Memory B cell (primary cell): ENCODE data around the gene XK.

Source experiments
- ATAC-seq: fragments of 150-1000 bp; cut with Tn5 transposase; 2 replicates; pipeline ENCODE4 v1.10.0; 2021; ENCODE audit warnings: low read depth, mild to moderate bottlenecking, moderate library complexity
- DNase-seq, 2 donors: peaks; one replicate each; pipeline ENCODE4 v3.0.0; 2022; ENCODE audit warnings: low spot score in 2 of 2
- H3K27ac Mint-ChIP-seq: one replicate; pipeline ENCODE4 v1.8.0; 2022; ENCODE audit warnings: mild to moderate bottlenecking, moderate library complexity, mixed read lengths
- H3K27me3 Mint-ChIP-seq: one replicate; pipeline ENCODE4 v1.8.0; 2022; ENCODE audit warnings: mixed read lengths
- H3K36me3 Mint-ChIP-seq: one replicate; pipeline ENCODE4 v1.8.0; 2022; ENCODE audit warnings: mild to moderate bottlenecking, mixed read lengths
- H3K4me1 Mint-ChIP-seq: one replicate; pipeline ENCODE4 v1.8.0; 2022; ENCODE audit warnings: mixed read lengths
- H3K4me3 Mint-ChIP-seq: one replicate; pipeline ENCODE4 v1.8.0; 2022; ENCODE audit warnings: mild to moderate bottlenecking, moderate library complexity, mixed read lengths
- H3K9me3 Mint-ChIP-seq: one replicate; pipeline ENCODE4 v1.8.0; 2022; ENCODE audit warnings: mixed read lengths

The XK gene

GRCh38 chrX:37697169-37697760 lies 11.7 kb downstream of the XK start:
- no peak overlapping the region for H3K4me3 Mint-ChIP-seq
- no peaks in the 10 kb centered on the region for H3K36me3 Mint-ChIP-seq
- no peak for ATAC-seq

GRCh38 chrX:37701588-37701987 lies 16.0 kb downstream of the XK start:
- ATAC-seq (no peak), DNase-seq (no peak)
- H3K9me3 Mint-ChIP-seq = no peaks in the 10 kb centered on the region
- H3K4me1 Mint-ChIP-seq = no peaks in the 10 kb centered on the region
- no peaks in the 10 kb centered on the region for H3K36me3 Mint-ChIP-seq
- H3K27ac Mint-ChIP-seq = no peak overlapping the region
- no peaks in the 10 kb centered on the region for H3K27me3 Mint-ChIP-seq
- H3K4me3 Mint-ChIP-seq = no peak overlapping the region

More at GRCh38 chrX:37697169-37697760, 11.7 kb downstream of the XK start:
- DNase-seq = no peak
- no peak overlapping the region for H3K27ac Mint-ChIP-seq
- no peaks in the 10 kb centered on the region for H3K4me1 Mint-ChIP-seq
- H3K9me3 Mint-ChIP-seq = no peaks in the 10 kb centered on the region
- H3K27me3 Mint-ChIP-seq = peaks cover 2% of the 10 kb centered on the region

- peaks cover 2% of the 10 kb centered on the region for H3K27me3 Mint-ChIP-seq
- no peaks in the 10 kb centered on the region for H3K36me3 Mint-ChIP-seq
- no peak overlapping the region for H3K4me3 Mint-ChIP-seq
- no peaks in the 10 kb centered on the region for H3K4me1 Mint-ChIP-seq
- H3K9me3 Mint-ChIP-seq = no peaks in the 10 kb centered on the region
- H3K27ac Mint-ChIP-seq = no peak overlapping the region
- no peak for DNase-seq
- no peak for ATAC-seq
Observed at GRCh38 chrX:37711991-37712390, 26.4 kb downstream of the XK start.

- Mint-ChIP-seq H3K9me3 (no peaks in the 10 kb centered on the region), H3K4me3 (no peak overlapping the region), H3K36me3 (no peaks in the 10 kb centered on the region), H3K27me3 (peaks cover 2% of the 10 kb centered on the region), H3K27ac (no peak overlapping the region), H3K4me1 (no peaks in the 10 kb centered on the region)
- DNase-seq = no peak
- no peak for ATAC-seq
Observed at GRCh38 chrX:37712458-37712857, 26.9 kb downstream of the XK start.

- Mint-ChIP-seq H3K27me3 (peaks cover 4% of the 10 kb centered on the region), H3K4me1 (no peaks in the 10 kb centered on the region), H3K4me3 (no peak overlapping the region), H3K36me3 (peaks cover 3% of the 10 kb centered on the region), H3K9me3 (peaks cover 4% of the 10 kb centered on the region), H3K27ac (no peak overlapping the region)
- DNase-seq = no peak
- no peak for ATAC-seq
Observed at GRCh38 chrX:37714479-37714878, 28.9 kb downstream of the XK start.

GRCh38 chrX:37716602-37717001 lies 31.0 kb downstream of the XK start:
- Mint-ChIP-seq H3K4me3 (no peak overlapping the region), H3K4me1 (no peaks in the 10 kb centered on the region), H3K27me3 (peaks cover 2% of the 10 kb centered on the region), H3K27ac (no peak overlapping the region), H3K9me3 (peaks cover 4% of the 10 kb centered on the region), H3K36me3 (peaks cover 3% of the 10 kb centered on the region)
- ATAC-seq (no peak), DNase-seq (no peak)

GRCh38 chrX:37717708-37718107 lies 32.1 kb downstream of the XK start:
- Mint-ChIP-seq H3K27me3 (peaks cover 6% of the 10 kb centered on the region), H3K36me3 (peaks cover 5% of the 10 kb centered on the region), H3K4me1 (no peaks in the 10 kb centered on the region), H3K9me3 (peaks cover 4% of the 10 kb centered on the region), H3K4me3 (no peak overlapping the region), H3K27ac (no peak overlapping the region)
- DNase-seq (no peak), ATAC-seq (no peak)

GRCh38 chrX:37722595-37722994 lies 37.0 kb downstream of the XK start:
- Mint-ChIP-seq H3K27me3 (peaks cover 6% of the 10 kb centered on the region), H3K27ac (no peak overlapping the region), H3K9me3 (peaks cover 4% of the 10 kb centered on the region), H3K4me3 (no peak overlapping the region), H3K36me3 (peaks cover 5% of the 10 kb centered on the region), H3K4me1 (no peaks in the 10 kb centered on the region)
- DNase-seq (no peak), ATAC-seq (no peak)

- DNase-seq (no peak), ATAC-seq (no peak)
- no peak overlapping the region for H3K4me3 Mint-ChIP-seq
- H3K9me3 Mint-ChIP-seq = no peaks in the 10 kb centered on the region
- H3K36me3 Mint-ChIP-seq = peaks cover 1% of the 10 kb centered on the region
- H3K27me3 Mint-ChIP-seq = peaks cover 4% of the 10 kb centered on the region
- no peak overlapping the region for H3K27ac Mint-ChIP-seq
- no peaks in the 10 kb centered on the region for H3K4me1 Mint-ChIP-seq
Observed at GRCh38 chrX:37726346-37726745, 40.8 kb downstream of the XK start.

- Mint-ChIP-seq H3K27me3 (no peaks in the 10 kb centered on the region), H3K36me3 (no peaks in the 10 kb centered on the region), H3K9me3 (no peaks in the 10 kb centered on the region), H3K4me1 (peaks cover 14% of the 10 kb centered on the region), H3K27ac (peak overlapping the region; percentile 82), H3K4me3 (peak overlapping the region; percentile 50)
- DNase-seq (peak; percentile 69 to 82), ATAC-seq (peak; percentile 86)
Observed at GRCh38 chrX:37745354-37745753, 59.8 kb downstream of the XK start.

GRCh38 chrX:37745835-37746217 lies 60.2 kb downstream of the XK start:
- no peaks in the 10 kb centered on the region for H3K36me3 Mint-ChIP-seq
- H3K4me1 Mint-ChIP-seq = peaks cover 14% of the 10 kb centered on the region
- peak; percentile 47 for ATAC-seq
- H3K27ac Mint-ChIP-seq = peak overlapping the region; percentile 82
- H3K27me3 Mint-ChIP-seq = no peaks in the 10 kb centered on the region
- DNase-seq = no peak
- H3K4me3 Mint-ChIP-seq = peak overlapping the region; percentile 50
- H3K9me3 Mint-ChIP-seq = no peaks in the 10 kb centered on the region

GRCh38 chrX:37746218-37746941 lies 60.8 kb downstream of the XK start:
- Mint-ChIP-seq H3K27ac (peak overlapping the region; percentile 82), H3K4me1 (peaks cover 15% of the 10 kb centered on the region), H3K9me3 (no peaks in the 10 kb centered on the region), H3K4me3 (peak overlapping the region; percentile 32), H3K36me3 (no peaks in the 10 kb centered on the region), H3K27me3 (no peaks in the 10 kb centered on the region)
- ATAC-seq (peak; percentile 71), DNase-seq (peak in 1 of 2 donors; percentile 3)

GRCh38 chrX:37746951-37747350 lies 61.4 kb downstream of the XK start:
- peak overlapping the region; percentile 82 for H3K27ac Mint-ChIP-seq
- H3K4me3 Mint-ChIP-seq = no peak overlapping the region
- no peak for ATAC-seq
- no peak for DNase-seq
- H3K4me1 Mint-ChIP-seq = peaks cover 19% of the 10 kb centered on the region
- no peaks in the 10 kb centered on the region for H3K9me3 Mint-ChIP-seq
- no peaks in the 10 kb centered on the region for H3K36me3 Mint-ChIP-seq
- no peaks in the 10 kb centered on the region for H3K27me3 Mint-ChIP-seq

- peaks cover 14% of the 10 kb centered on the region for H3K4me1 Mint-ChIP-seq
- H3K4me3 Mint-ChIP-seq = no peak overlapping the region
Observed at GRCh38 chrX:37752281-37752680, 66.7 kb downstream of the XK start.

GRCh38 chrX:37752936-37753335 lies 67.3 kb downstream of the XK start:
- no peaks in the 10 kb centered on the region for H3K27me3 Mint-ChIP-seq
- no peaks in the 10 kb centered on the region for H3K9me3 Mint-ChIP-seq
- peak overlapping the region; percentile 24 for H3K27ac Mint-ChIP-seq
- ATAC-seq = no peak
- no peak overlapping the region for H3K4me3 Mint-ChIP-seq
- peaks cover 21% of the 10 kb centered on the region for H3K4me1 Mint-ChIP-seq
- no peaks in the 10 kb centered on the region for H3K36me3 Mint-ChIP-seq
- DNase-seq = no peak

More at GRCh38 chrX:37752281-37752680, 66.7 kb downstream of the XK start:
- no peak overlapping the region for H3K27ac Mint-ChIP-seq
- H3K27me3 Mint-ChIP-seq = no peaks in the 10 kb centered on the region
- no peak for DNase-seq
- ATAC-seq = no peak
- H3K36me3 Mint-ChIP-seq = no peaks in the 10 kb centered on the region
- no peaks in the 10 kb centered on the region for H3K9me3 Mint-ChIP-seq
